M059J (cell line): ENCODE data around the gene MACROD2. TPM values are rescaled to one million over a fixed set of nuclear protein-coding genes. Genes with fewer than 3 reads are reported as not detected.
"Not testable (repeated sequence)": the region's sequence is repeated elsewhere in the genome, so short reads cannot be mapped to it uniquely, and the experiment has no call there.

Source experiments
- DNase-seq: peaks from one replicate; pipeline ENCODE4 v3.0.0-alpha.2; 2012; ENCODE audit warnings: low read depth
- total RNA-seq: library from RNA; depleted of rRNA; stranded (reverse); fragments of >200 nt; shearing (Covaris generic); gene quantifications from 2 replicates; pipeline ENCODE4 v1.2.3, GENCODE V29; 2014

The MACROD2 gene
- total RNA-seq, 1 experiment from 2014 or later, result 1.8 TPM

GRCh38 chr20:14951105-14951504, 955.8 kb downstream of the MACROD2 start:
- no peak for DNase-seq

GRCh38 chr20:14951707-14952418, 956.5 kb downstream of the MACROD2 start:
- peak; percentile 32 for DNase-seq

- DNase-seq, result no peak
Measured at GRCh38 chr20:14953736-14954135, 958.4 kb downstream of the MACROD2 start.

GRCh38 chr20:14955399-14955798, 960.1 kb downstream of the MACROD2 start:
- no peak for DNase-seq

GRCh38 chr20:14956026-14956425, 960.7 kb downstream of the MACROD2 start:
- DNase-seq, result no peak

GRCh38 chr20:14956538-14956937, 961.2 kb downstream of the MACROD2 start:
- DNase-seq, result no peak

- DNase-seq, result no peak
Measured at GRCh38 chr20:14957402-14957801, 962.1 kb downstream of the MACROD2 start.

GRCh38 chr20:14958626-14959025, 963.3 kb downstream of the MACROD2 start:
- DNase-seq, result no peak

GRCh38 chr20:14959506-14960475, 964.5 kb downstream of the MACROD2 start:
- no peak for DNase-seq

GRCh38 chr20:14960831-14961230, 965.5 kb downstream of the MACROD2 start:
- DNase-seq, result no peak

GRCh38 chr20:14963262-14963663, 967.9 kb downstream of the MACROD2 start:
- DNase-seq, result peak; percentile 38

GRCh38 chr20:14966203-14966602, 970.9 kb downstream of the MACROD2 start:
- no peak for DNase-seq

- DNase-seq, result no peak
Measured at GRCh38 chr20:14966808-14967207, 971.5 kb downstream of the MACROD2 start.

- no peak for DNase-seq
Measured at GRCh38 chr20:14972256-14972655, 976.9 kb downstream of the MACROD2 start.

GRCh38 chr20:14972690-14973089, 977.4 kb downstream of the MACROD2 start:
- DNase-seq, result no peak

- DNase-seq, result no peak
Measured at GRCh38 chr20:14979453-14979986, 984.2 kb downstream of the MACROD2 start.

- not testable (repeated sequence) for DNase-seq
Measured at GRCh38 chr20:14981486-14981885, 986.2 kb downstream of the MACROD2 start.

- DNase-seq, result not testable (repeated sequence)
Measured at GRCh38 chr20:14982324-14982723, 987.0 kb downstream of the MACROD2 start.

GRCh38 chr20:14984305-14984704, 989.0 kb downstream of the MACROD2 start:
- DNase-seq, result no peak

- DNase-seq, result no peak
Measured at GRCh38 chr20:14984768-14985622, 989.7 kb downstream of the MACROD2 start.

- peak; percentile 37 for DNase-seq
Measured at GRCh38 chr20:14986026-14986655, 990.8 kb downstream of the MACROD2 start.
